Endometrial microvascular endothelial cells (primary cell): ENCODE measurements around the gene AGBL5. TPM values are rescaled to one million over a fixed set of nuclear protein-coding genes. Genes with fewer than 3 reads are reported as not detected.

Experiments
- in situ Hi-C: cut with HindIII; loops from 2 replicates; pipeline ENCODE4 v1.10.0; 2017; ENCODE audit warnings: low sequenced_read_pairs, low pct_unique_long_range_greater_than_20kb; ENCODE audit errors: inconsistent ontology term
- total RNA-seq: library from RNA; depleted of rRNA; stranded (reverse); fragments of >200 nt; gene quantifications from one replicate; pipeline ENCODE4 v1.2.3, GENCODE V29; 2015; ENCODE audit errors: inconsistent ontology term

The AGBL5 gene
- total RNA-seq, 1 donor from 2014 or later: 13.2 TPM

DNA sequence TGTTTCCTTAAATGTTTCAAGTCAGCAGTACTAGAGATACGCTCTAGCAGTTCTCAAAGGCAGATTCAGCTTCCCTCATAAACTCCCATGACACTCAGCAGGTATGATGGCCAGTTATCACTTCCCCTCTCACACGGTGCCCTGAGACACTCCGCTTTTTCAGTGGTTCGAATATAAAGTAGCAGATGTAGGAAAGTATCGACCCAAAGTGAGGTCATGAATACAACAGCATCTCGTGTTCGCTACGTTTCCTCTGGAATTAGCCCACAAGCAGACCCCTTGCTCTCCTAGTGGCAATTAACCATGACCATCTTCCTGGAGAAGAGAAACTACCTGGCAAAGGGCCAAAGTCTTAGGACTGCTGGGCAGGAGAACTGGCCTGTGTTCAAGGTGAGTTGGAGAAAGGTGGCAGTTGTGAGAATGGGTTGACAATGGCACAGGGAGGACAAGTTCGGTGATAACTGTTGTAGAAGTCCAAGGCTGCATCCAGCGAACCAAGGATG lies 9.3 kb upstream of the AGBL5 start:
- in situ Hi-C loops: no loop called here

DNA sequence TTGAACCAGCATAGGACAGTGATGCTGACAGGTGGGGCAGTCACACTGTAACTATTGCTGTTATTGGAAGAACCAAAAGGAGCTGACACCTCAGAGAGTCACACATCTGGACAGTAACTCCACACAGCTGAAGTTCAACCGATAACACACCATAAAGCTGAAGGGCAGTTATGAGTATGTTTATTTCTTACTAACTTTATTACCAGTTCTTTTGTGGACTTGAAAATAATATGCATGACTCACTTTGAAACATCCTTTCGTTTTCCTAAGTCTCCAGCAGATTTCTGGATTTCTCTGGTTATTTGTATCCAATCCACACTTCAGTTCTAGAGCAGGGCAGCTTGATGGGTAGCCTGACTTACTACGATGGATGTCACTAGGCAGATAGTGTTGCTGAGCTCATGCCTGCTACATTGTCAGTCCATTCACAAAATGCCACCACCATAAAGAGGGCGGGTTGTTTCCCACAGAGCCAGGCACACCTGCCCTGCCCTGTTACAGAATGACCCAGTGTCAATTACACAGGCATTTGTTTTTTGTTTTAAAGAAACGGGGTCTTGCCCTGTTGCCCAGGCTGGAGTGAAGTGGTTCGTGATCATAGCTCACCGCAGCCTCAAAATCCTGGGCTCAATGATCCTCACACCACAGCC lies 8.4 kb upstream of the AGBL5 start:
- in situ Hi-C loops: no loop called here

DNA sequence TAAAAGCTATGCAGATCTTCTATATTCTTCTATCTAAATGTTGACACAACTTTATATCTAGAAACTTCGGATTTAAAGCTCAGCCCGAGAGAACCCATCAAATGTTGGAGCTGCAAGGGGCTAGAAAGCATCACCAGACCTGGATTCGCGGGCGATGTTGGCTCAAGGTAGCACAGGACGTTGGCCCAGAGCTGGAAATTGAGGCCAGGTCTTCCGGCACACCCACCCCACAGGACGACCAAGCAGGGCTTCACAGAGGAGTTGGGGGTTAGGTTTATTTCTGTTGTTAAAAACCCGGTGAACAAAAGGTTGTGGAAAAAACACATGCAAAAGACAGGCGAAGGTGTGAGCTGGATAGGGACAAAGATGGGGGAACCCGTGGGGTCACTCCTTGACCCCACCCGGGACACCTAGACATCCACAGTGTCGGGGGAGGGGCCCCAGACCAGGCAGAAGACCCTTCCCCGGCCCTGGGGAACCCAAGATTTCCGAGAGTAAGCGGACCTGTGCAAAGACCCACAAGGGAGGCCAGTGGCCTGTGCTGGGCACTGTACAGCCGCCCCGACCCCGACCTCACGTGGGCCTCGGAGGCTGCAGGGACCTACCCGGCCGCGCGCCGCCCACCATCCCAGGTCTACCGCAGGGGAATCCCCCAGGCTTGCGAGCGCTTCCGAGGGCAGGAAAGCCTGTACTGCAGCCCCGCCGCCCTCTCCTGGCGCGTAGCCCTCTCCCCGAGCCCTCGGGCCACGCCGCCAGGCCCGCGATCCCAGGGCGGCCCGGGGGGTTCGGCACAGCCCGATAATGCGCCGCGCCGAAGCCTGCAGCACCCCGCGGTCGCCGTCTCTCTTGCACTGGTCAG lies 1.8 kb upstream of the AGBL5 start:
- in situ Hi-C loops: no loop called here

DNA sequence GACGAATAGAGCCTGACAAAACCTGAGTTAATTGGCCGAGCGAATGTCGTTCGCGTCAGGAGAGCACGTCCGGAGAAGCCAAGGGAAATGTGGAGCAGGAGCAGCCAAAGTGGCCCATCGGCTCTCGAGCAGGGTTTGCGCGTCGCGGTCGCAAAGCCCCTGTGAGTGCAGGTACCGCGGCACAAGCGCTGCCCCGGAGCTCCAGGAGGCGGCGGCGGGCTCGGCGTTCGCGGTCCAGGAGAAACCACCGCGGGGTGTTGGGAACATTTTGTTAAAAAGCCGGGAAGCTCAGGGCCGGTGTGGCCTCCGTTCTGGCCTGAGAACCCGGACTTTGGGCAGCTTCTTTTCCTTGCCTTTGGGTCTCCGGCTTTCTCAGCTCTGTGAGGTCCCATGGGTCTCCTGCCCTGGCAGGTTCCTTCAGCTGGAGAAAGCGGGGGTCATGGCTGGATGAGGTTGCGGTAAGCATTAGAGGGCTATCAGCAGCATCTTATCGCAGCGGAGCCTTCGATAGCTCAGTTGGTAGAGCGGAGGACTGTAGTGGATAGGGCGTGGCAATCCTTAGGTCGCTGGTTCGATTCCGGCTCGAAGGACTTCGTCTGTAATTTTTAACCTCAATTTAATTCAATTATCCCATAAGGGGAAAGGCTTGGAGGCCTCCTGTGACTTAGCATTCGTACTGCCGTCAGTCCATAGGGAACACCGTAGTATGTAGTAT lies 1.0 kb upstream of the AGBL5 start:
- in situ Hi-C loops: no loop called here

DNA sequence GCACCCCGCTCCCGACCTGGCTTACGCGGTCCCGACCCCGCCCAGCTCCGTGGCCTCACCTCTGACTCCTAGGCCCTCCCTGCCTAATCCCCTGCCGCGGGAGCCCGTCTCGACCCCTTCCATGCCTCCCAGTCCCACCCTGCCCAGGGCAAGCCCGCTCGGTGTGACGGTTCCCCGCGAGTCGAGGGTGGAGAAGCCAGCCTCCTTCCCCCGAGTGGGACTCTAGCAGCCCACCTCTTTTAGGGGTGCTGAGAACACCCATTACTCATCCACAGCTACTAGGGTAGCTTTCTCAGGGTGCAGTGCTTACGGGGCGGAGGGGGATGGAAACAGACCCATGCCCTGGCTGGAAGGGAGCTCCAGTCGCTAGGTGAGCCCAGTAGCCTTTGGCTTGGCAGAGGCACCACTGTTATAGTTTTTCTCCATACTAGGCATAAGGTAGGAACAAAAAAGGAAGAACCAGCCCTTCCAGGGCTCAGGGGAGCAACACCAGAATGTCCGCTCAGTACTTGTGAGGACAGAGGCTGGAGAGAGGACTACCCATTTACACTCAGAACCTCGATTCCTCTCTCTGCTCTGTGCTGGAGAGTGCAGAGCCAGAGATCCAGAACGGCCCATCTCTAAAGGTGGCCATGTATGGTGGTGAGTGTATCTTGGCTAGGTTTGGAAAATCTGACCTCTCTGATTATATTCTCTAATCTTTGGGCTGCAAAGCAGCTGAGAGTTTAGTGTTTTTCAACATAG lies 606 bp downstream of the AGBL5 start:
- in situ Hi-C loops: no loop called here

DNA sequence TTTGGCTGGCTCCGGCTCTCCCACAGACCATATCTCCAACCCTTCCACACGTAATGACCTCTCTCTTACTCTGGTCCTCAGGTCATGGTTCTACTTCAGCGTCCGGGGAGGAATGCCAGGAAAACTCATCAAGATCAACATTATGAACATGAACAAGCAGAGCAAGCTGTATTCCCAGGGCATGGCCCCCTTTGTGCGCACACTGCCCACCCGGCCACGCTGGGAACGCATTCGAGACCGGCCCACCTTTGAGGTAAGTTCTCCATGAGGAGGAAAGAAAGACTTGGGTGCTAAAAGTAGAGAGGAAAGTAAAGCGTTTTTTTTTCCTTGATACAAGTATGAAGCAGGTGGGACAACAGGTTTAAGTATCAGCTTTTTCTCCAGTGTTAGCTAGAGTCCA lies 1.9 kb downstream of the AGBL5 start:
- in situ Hi-C loops: no loop called here

DNA sequence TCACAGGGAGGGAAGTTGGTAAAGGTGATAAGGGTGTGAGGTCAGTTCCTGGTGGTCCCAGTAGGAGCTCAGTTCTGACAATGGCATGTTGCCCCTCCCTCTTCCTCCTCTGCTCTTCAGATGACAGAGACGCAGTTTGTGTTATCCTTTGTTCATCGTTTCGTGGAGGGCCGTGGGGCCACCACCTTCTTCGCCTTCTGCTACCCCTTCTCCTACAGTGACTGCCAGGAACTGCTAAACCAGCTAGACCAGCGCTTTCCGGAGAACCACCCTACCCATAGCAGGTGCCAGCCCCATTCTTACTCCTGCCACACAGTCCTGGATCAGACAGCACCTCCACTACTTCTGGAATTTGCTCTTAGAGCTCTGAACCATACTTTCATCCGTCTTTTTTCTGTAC lies 2.3 kb downstream of the AGBL5 start:
- in situ Hi-C loops: no loop called here

DNA sequence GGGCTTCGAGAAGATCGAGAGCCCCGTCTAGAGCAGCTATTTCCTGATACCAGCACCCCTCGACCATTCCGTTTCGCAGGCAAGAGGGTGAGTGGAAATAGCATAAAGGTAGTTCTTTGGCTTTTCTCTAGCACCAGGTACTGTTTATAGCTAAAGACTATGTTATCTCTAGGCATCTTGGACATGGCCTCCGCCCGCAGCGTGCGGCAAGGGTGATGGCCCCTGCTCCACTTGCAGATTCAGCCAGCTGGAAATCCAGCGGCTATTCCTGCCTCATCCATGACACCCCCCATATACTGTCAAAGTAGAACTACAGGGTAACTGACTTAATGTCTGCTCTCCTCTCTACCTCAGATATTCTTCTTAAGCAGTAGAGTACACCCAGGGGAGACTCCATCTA lies 3.3 kb downstream of the AGBL5 start:
- in situ Hi-C loops: no loop called here

DNA sequence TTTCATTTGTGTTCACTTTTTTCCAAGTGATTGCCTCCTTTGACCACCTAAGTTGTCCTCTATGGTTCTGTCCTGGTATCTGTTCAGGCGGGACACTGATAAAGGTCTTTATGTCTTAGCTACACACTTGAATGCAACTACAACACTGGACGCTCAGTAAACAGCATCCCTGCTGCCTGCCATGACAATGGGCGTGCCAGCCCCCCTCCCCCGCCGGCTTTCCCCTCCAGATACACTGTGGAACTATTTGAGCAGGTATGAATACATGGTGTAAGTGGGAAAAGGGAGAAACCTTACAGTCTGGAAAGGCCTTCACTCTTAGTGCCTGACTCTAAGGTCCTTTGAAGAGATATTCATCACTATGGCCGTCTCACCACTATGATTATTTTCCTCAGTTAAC lies 5.7 kb downstream of the AGBL5 start:
- in situ Hi-C loops: no loop called here

DNA sequence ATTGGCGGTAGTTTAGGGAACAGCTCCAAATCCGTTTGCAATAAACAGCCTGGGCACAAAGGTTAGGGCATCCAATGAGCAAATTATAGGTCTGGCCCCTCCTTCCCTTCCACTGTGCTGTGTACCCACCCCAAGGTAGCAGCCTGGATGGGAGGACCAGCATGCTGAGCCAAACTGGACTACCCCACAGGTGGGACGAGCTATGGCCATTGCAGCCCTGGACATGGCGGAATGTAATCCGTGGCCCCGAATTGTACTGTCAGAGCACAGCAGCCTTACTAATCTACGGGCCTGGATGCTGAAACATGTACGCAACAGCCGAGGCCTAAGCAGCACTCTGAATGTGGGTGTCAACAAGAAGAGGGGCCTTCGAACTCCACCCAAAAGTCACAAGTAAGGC lies 6.7 kb downstream of the AGBL5 start:
- in situ Hi-C loops: no loop called here

DNA sequence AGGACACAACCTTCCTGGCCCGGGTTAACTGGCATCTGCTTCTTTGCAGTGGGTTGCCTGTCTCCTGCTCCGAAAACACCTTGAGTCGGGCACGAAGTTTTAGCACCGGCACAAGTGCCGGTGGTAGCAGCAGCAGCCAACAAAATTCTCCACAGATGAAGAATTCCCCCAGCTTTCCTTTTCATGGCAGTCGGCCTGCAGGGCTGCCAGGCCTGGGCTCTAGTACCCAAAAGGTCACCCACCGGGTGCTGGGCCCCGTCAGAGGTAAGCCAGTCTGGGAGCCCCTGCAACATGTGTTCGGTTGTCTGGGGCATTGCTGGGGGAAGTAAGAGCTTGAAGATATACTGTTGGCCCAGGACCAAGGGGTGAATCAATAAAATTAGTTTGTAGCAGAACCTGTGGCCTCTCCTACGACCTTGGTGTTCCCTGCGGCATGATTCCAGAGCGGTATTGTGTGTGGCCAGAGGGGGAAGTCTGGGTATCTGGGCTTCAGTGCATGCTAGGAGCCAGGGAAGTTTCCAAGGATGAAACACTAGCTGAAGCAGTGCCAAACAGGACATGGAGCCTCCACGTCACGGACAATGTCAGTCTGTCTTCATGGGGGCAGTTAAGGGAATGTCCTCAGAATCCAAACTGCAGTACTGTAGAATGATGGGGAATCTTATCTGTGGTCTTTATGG lies 7.8 kb downstream of the AGBL5 start:
- in situ Hi-C loops: no loop called here

DNA sequence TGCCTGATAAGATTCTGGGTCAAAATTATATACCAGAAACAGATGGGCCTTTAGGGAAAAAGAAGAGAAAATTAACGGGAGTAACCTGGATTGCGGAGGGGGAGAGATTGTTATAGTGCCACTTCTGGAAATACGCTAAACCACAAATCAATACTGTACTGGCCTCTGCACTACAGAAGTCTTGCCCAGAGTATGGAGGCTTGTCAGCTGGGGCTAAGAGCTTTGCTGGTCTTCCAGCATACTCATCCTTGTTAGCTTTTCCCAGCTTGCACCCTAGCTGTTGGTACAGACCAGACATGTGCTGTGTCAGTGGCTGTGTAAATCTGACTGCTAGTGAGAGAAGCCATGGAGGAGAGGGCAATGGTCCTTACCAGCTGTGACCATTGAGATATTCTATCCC lies 8.9 kb downstream of the AGBL5 start:
- in situ Hi-C loops: no loop called here

DNA sequence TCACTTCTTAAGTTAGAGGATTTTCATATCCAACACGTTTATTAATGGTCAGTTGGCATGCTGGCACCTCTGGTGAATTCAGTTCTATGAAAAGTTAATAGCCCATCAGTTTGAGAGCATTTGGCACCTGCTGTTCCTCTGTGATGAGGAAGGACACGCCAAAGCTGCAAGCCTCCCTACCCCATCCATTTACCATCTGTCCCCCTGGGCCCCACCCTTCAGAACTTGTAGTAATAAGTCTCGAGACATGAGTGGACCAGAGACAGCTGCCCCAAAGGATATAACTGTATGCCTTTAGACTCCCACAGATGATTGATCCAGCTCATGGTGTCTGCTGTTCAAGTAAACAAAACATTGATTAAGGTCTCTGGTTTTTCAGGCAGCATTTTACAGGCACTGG lies 13.7 kb downstream of the AGBL5 start:
- in situ Hi-C loops: no loop called here

DNA sequence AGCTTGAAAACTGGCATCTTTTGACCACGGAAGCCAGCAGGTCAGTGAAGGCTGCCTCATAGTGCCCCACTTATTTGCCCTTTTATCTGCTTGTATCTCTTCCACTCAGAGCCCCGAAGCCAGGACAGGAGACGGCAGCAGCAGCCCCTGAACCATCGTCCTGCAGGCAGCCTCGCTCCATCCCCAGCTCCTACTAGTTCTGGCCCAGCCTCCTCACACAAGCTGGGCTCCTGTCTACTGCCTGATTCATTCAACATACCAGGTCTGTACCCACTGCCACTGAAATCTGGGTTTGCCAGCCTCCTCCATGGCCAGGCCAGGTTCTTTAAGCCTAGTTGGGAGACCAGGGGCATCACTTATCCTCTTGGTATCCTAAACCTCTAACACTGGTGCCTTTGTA lies 15.9 kb downstream of the AGBL5 start:
- in situ Hi-C loops: no loop called here

DNA sequence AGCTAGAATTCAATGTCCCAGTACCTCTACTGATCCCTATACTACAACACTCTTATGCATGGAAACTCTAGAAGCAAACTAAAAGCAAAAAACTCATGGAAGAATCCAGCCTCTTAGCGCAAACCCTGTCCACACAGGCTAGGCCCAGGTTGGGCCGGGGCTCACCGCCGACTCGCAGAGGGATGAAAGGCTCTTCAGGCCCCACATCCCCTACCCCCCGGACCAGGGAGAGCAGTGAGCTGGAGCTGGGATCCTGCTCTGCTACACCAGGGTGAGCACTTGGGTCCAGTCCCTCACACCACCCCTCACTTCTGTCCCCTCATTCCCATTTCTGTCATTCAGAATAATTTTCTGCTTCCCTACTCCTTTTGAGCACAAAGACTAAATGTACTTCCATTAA lies 18.0 kb downstream of the AGBL5 start:
- in situ Hi-C loops: no loop called here

DNA sequence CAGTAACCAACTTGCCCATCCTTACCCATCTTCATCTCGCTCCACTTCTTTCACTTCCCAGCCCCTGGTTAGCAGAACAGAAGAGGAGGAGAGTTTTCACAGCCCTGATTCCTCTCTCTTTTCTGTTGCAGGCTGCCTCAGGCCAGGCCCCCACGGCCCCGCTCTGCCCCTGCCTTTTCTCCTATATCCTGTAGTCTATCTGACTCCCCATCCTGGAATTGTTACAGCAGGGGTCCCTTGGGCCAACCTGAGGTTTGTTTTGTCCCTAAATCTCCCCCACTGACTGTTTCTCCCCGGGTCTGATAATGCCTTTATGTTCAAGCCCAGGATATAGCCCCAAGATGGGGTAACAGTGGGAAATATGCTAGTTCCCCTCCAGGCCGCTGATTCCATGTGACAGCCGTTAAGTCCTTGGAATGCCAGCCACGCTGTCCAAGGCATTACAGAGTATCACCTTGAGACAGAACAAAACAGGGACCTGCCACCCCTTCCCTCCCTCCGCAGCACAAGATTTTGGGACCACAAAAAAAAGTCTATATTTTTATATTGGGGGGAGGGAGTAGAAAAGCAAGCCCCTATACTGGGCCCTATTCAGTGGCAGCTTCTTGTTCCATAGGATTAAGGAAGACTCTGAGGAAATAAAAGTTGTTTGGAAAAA lies 18.6 kb downstream of the AGBL5 start:
- in situ Hi-C loops: no loop called here

DNA sequence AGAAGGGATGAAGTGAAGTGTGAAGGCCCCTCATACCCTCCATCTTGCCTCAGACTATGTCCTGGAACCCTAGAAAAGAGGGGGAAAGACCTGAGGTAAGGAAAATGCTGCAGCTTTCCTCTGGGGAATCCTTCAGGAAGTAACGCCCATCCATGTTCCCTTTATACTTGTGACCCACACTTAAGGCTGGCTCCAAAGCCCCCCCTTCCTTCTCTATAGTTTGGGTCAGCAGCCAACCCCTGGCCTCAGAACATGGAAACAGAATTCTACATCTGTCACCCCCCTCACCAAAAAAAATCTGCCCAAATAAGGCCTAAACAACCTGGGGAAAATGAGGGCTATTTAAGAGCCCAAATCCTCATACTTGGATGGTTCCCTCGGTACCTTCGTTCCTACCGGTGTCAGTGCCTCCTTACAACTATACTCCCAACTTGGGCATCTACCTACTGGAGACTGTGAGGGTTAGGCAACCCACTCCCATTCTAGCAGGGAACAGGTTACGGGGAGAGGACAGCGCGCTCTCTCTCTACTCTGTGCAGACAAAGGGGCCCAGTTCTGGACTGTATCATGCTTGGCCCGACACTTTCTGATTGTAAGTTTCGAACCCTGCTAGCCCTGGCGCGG lies 19.3 kb downstream of the AGBL5 start:
- in situ Hi-C loops: no loop called here
